HG03064 (cell line): ENCODE measurements around the gene SAMD8.

Experiments used
- ATAC-seq: cut with Tn5 transposase; IDR thresholded peaks from one replicate; pipeline ENCODE4 v1.9.1; 2021; ENCODE audit warnings: low read depth; ENCODE audit not compliant: unreplicated experiment

The SAMD8 gene

DNA sequence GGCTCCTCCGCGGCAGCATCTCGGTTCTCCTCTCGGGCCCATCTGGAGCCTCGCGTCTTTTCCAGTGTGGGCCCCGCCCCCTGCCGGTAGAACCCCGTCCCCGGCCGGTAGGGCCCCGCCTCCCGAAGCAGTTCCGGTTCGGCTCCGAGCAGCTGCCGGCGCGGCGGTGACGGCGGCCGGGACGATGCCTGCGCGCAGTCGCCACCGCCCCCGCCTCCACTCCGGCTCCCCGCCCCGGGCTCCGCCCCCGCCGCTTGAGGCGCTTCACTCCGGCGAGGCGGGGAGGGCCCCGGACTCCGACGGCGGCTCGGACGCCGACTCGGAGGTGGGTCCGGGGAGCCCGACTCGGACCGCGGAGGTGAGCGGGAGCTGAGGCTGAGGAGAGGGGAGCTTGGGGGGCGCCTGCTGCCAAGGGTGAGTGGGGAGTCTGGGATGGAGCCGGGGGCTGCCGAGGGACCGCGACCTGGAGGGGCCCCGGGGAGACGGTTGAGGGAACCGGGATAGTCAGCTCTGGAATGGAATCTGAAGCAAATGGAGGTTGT is at the start of gene SAMD8:
SAMD8 (plus strand) TSS at position 292 of the 542 bp plus-strand sequence. CDS start 38,873 bp downstream, outside the sequence.
- ATAC-seq = peak; percentile 72

DNA sequence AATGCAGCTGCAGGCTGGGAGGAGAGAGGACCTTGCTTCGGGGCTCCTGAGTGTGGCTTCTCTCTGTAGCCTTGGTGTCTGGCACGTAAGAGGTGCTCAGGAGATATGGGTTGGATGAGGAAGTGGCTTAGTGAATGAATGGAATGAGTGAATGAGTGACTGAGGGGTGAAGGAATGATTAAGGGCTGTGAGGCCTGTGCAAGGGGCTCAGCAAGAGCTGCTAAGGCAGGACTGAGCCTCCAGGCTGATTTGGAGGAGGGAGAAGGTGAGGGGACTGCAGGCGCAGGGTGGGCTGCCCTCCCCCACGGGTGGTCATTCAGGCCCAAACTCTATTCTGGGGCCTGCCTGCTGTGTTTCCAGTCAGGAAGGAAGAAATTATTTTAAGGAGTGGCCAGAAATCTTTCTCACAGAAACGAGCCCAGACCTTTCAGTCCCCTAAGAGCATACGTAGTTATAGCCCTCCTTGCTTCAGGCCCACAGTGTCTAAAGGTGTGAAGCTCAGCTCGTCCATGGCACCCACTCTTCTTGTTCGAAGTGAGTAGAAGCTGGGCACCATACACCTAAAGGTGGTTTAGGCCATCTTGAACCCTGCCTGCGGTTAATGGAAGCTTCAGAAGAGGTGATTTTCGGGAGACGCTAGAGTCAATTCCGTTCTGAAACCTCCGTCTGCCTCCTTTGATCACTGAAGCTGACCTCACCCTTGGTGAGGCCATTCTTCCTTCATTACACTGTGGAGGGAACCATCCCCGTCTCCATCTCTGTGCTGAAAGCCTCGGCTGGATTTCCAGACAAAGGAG is 49.5 kb upstream of the SAMD8 start:
- no peak for ATAC-seq

GRCh38 chr10:75062506-75063299 is 48.8 kb upstream of the SAMD8 start:
- no peak for ATAC-seq

- ATAC-seq = no peak
Observed at GRCh38 chr10:75063461-75064230, 47.8 kb upstream of the SAMD8 start.

- ATAC-seq = no peak
Observed at GRCh38 chr10:75065076-75065475, 46.4 kb upstream of the SAMD8 start.

GRCh38 chr10:75066271-75066670 is 45.2 kb upstream of the SAMD8 start:
- ATAC-seq = no peak

DNA sequence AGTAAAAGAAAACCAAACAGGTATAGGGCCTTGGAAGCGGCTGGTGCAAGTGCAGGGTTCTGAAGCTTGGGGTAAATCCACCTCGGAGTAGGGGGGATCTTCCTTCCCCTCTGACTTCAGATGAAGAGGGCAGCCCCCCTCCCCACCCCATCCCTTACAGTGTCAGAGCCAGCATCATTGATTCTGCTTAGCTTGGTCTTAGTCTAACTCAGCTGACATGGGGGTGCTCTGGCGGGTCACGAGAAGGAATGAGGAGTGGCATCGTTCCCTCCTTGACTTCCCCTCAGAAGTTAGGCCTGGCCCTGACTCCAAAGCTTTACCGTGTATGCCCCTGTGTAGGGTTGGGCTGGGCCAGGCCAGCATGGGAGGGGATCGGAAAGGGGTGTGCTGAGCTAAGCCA is 44.2 kb upstream of the SAMD8 start:
- ATAC-seq = no peak

- ATAC-seq = no peak
Observed at GRCh38 chr10:75068523-75068922, 42.9 kb upstream of the SAMD8 start.

GRCh38 chr10:75070476-75070875 is 41.0 kb upstream of the SAMD8 start:
- no peak for ATAC-seq

DNA sequence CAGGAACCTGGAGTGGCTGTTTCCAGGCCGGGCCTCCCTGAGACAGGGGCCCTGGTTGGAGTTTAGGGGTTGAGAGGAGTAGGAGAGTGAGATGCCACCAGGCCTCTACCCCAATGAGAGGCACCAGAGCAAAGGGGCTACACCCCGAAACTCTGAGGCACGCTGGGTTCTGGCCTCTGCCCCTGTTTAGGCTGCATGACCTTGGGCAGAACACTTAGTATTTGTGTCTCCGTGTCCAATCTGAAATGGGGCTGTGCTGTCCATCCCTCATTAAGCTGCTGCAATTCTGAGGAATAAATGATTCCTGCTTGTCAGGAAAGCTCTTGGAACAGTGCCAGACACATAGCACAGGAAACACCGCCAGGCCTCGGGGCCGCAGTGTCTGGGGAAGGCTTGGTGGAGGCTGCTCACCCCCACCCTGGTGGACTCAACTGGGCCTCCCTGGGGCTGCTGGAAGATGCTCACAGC is 40.5 kb upstream of the SAMD8 start:
- no peak for ATAC-seq

GRCh38 chr10:75071756-75072155 is 39.7 kb upstream of the SAMD8 start:
- ATAC-seq = no peak

GRCh38 chr10:75072727-75073126 is 38.7 kb upstream of the SAMD8 start:
- no peak for ATAC-seq

GRCh38 chr10:75073442-75073841 is 38.0 kb upstream of the SAMD8 start:
- no peak for ATAC-seq

DNA sequence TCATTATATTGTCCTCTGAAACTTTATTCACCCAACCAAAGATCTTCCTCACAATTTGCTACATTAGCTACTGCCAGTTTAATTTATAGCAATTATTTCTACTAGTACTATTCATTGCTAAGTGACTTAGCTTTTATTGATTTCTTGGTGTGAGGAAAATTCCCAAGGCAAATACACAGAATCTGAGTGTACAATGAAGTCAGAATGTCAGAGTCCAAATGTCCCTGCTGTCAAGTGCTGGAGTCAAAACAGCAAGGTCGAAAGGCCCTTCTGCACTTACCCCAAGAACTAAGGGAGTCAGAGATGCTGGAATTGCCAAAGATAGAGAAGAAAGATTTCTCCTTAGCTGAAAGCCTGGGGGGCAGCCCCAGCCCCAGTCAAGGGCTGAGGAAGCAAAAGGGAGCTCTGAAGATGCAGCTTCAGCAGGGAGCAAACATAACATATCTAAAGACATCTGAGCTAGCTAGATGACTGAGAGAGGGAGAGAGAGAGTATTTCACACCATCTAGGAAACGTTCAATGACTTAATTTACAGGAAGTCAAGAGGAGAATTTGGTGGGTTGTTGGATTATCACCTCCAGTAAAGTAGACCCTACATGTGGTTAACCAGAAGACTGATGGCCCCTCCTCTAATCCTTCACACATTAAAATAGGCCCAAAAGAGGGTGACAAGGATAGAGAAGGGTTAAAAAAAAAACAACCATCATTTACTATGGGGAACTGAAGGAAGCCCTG is 36.6 kb upstream of the SAMD8 start:
- ATAC-seq = no peak

DNA sequence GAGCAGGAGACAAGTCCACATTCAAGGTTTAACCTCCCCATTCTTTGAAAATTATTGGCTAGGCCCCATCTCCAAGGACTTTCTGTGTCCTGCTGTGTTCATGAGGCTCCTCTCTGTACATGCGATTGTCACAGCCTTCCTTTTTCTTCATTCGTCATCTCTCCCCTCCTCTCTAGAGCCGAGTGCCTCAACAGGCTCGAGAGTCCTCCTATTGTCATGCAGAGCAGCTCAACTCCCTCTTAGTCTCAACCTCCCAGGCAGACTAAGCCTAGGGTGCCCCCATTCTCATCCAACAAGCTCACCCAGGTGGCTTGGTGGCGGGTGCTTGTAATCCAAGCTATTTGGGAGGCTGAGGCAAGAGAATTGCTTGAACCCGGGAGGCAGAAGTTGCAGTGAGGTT is 35.1 kb upstream of the SAMD8 start:
- no peak for ATAC-seq

GRCh38 chr10:75079436-75080083 is 31.9 kb upstream of the SAMD8 start:
- ATAC-seq = no peak

DNA sequence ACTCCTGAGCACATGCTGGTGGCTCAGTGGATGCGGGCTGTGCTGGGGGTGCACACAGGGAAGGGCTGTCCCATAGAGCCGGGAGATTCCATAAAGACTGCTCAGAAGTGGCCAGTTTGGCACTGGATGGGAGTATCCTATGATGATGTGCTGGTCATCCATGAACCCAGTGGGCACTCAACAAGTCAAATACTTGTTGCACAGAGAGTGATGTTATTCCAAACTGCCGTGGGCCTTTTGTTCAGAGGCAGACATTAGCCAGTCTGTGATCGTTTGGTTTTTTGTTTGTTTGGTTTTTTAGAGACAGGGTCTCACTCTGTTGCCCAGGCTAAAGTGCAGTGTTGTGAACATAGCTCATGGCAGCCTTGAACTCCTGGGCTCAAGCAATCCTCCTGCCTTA is 30.9 kb upstream of the SAMD8 start:
- ATAC-seq = no peak

DNA sequence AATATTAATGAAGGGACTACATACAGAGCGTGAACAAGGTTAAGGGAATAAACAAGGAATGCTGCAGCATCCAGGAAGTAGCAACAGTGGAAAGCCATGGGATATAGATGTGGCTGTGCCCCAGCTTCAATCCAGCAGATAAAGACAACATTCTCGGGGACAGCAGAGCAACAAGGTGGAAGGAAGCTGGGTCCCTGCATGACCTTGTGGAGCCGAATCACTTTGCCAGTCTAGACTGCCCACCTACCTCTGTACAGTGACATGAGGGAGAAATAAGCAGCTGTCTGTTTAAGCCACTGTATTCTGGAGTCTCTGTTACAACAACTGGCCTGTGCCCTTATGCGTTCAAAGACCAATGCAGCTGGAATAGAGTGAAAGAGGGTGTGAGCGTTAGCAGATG is 30.1 kb upstream of the SAMD8 start:
- ATAC-seq = no peak

DNA sequence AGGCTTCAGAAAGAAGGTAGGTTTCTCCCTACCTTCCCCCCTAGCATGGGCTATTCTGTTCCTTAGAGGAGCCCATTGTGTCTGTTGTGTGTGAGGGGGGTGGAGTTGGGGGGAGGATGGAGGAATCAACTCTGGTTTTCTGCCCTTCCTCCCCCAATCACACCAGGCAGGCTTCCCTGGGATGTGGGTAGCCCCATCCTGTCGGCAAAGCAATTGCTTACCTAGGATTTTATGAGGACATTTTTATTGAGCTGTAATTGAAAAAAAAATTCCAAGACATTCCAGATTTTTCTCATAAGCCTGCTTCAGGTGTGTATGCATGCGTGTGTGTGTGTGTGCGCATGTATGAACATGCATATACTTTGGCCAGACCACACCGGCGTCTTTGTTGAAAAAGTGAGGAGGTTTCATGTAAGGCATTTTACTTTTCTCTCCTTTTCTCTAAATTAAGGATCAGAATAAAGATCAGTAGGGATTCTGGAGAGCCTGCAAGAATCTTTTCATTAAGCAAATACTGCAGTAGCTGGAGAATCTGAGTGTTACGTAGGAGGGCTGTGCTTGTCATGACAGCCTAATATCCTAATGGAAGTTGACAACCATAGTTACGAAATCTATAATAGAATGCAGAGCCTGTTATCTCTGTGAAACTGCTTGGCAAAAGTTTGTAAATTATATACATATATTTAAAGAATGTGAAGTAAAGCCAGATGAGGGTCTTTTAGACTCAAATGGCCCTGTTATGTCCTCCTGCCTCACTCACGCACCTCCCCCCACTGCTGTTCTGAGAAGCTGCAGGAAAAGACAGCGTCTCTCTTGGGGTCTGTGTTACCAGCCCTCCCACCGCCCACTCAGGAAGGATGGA is 27.3 kb upstream of the SAMD8 start:
- ATAC-seq = no peak
